Breast epithelium (tissue), 3 donors: ENCODE measurements around the gene U2SURP.

Experiments used
- POLR2A ChIP-seq: fragments of 450-650 bp; IDR thresholded peaks from one replicate; pipeline ENCODE4 v1.6.1; 2016; ENCODE audit warnings: antibody characterized with exemption, mild to moderate bottlenecking, moderate library complexity
- POLR2AphosphoS5 ChIP-seq, 3 donors: sonication (generic); formaldehyde crosslinking; IDR thresholded peaks; one replicate each; pipeline ENCODE4 v1.6.1; 2017; ENCODE audit warnings: antibody characterized with exemption in 3 of 3
- TF ChIP-seq, protein P1 (sequence below), 3 donors: fragments of 450-650 bp; IDR thresholded peaks; one replicate each; pipeline ENCODE4 v1.5.1; 2016 to 2017; ENCODE audit warnings: antibody characterized with exemption in 3 of 3, mild to moderate bottlenecking in 3 of 3, moderate library complexity in 3 of 3

DNA sequence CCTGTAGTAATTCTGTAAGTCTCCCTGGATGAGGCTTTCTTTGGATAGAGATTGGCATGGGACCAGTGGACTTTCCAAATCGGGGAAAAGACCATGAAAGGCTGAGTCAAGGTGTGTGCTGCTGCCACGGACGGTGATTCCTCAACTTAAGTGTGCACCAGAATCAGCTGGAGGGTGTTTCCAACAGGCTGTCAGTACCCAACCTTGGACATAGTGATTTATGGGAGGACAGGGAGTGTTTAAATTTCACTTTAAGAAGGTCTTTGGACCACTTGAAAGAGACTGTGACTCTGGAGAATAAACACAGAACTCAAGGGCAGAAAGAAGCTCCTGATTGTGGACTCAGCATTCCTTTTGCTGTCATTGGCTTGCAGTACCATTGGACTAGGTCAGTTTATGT lies 97.8 kb downstream of the U2SURP start:
- TF ChIP-seq, protein P1, sequence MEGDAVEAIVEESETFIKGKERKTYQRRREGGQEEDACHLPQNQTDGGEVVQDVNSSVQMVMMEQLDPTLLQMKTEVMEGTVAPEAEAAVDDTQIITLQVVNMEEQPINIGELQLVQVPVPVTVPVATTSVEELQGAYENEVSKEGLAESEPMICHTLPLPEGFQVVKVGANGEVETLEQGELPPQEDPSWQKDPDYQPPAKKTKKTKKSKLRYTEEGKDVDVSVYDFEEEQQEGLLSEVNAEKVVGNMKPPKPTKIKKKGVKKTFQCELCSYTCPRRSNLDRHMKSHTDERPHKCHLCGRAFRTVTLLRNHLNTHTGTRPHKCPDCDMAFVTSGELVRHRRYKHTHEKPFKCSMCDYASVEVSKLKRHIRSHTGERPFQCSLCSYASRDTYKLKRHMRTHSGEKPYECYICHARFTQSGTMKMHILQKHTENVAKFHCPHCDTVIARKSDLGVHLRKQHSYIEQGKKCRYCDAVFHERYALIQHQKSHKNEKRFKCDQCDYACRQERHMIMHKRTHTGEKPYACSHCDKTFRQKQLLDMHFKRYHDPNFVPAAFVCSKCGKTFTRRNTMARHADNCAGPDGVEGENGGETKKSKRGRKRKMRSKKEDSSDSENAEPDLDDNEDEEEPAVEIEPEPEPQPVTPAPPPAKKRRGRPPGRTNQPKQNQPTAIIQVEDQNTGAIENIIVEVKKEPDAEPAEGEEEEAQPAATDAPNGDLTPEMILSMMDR (IDR thresholded peaks at IDR 0.05): no peak
- TF ChIP-seq POLR2AphosphoS5 (IDR thresholded peaks at IDR 0.05) (no peak), POLR2A (no peak)
